GM18511 (cell line): Measurements from ENCODE around the gene ICA1.

Source experiments
- ATAC-seq: cut with Tn5 transposase; IDR thresholded peaks from one replicate; pipeline ENCODE4 v1.9.1; 2021; ENCODE audit warnings: mild to moderate bottlenecking, moderate library complexity; ENCODE audit not compliant: unreplicated experiment

Gene ICA1

GRCh38 chr7:8165150-8165549 is 96.8 kb downstream of the ICA1 start:
- ATAC-seq = no peak

- ATAC-seq = no peak
Observed at GRCh38 chr7:8162181-8162580, 99.8 kb downstream of the ICA1 start.

DNA sequence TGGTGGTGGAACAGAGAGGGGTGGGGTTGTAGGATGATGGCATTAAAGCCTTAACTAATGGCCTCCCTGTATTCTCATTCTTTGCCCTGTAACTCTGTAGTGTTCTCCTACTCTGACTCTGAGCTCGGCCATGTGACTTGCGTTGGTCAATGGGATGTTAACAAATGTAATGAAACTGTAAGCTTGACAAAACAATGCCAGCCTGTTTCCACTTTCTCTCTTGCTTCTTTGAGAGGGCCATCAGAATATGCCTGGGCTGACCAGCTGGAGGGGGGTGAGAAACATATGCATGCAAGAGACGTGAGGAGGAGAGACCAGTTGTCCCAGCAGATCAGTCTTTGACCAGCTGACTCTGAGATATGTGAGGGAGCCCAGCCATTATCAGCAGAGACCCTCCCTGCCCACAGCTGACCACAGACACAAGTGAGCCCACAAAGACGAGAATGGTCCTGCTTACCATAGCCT is 100.6 kb downstream of the ICA1 start:
- no peak for ATAC-seq

- no peak for ATAC-seq
Observed at GRCh38 chr7:8160779-8161345, 101.1 kb downstream of the ICA1 start.

- ATAC-seq = no peak
Observed at GRCh38 chr7:8160250-8160649, 101.7 kb downstream of the ICA1 start.

DNA sequence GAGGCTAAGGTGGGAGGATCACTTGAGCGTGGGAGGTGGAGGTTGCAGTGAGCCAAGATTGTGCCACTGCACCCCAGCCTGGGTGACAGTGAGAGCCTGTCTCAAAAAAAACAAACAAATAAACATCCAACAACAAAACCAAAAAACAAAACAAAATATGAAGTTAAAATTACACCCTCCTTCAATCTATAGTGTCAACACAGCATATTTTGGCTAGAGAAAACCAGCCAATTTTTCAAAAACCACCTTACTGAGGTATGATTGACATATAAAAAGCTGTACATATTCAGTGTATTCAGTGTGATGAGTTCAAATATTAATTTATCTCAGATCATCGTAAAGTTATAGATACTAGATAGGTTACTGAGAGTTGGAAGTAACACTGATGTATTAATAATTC is 102.4 kb downstream of the ICA1 start:
- no peak for ATAC-seq

- ATAC-seq = no peak
Observed at GRCh38 chr7:8157296-8157695, 104.7 kb downstream of the ICA1 start.

DNA sequence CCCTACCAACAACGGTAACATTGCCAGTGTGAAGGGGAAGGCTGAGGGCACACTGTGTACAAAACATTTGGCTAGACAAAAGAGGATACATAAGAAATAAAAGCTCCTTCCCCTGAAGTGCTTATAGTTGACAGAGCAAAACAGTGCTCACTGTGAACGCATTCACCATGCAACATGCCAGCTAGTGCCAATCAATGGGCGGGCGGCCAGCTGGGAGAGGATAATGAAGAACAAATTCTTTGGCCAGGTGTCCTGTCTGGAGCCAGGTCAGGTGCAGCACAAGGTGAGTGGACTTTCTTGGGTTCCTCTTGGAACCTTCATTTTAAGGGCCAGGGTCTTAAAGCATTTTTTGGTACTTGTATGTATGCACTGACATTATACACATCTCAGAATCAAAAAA is 106.1 kb downstream of the ICA1 start:
- no peak for ATAC-seq

GRCh38 chr7:8154272-8154671 is 107.7 kb downstream of the ICA1 start:
- no peak for ATAC-seq

DNA sequence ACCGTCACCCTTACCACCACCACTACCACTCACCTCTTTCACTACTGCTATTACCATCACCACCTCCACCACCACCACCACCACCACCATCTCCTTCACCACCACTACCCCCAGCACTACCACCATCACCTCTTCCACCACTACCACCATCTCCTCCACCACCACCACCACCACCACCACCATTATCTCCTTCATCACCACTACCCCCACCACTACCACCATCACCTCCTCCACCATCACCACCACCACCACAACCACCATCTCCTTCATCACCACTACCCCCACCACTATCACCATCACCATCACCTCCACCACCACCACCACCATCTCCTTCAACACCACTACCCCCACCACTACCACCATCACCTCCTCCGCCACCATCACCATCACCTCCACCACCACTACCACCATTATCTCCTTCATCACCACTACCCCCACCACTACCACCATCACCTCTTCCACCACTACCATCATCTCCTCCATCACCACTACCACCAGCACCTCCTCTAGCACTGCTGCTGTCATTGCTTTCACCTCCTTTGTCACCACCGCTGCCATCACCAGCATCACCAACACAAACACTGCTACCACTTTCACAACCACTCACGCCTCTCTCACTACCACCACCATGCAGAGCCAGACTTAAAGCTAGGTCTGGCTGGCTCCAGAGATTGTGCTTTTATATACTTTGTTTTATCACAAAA is 109.3 kb downstream of the ICA1 start:
- ATAC-seq = no peak

DNA sequence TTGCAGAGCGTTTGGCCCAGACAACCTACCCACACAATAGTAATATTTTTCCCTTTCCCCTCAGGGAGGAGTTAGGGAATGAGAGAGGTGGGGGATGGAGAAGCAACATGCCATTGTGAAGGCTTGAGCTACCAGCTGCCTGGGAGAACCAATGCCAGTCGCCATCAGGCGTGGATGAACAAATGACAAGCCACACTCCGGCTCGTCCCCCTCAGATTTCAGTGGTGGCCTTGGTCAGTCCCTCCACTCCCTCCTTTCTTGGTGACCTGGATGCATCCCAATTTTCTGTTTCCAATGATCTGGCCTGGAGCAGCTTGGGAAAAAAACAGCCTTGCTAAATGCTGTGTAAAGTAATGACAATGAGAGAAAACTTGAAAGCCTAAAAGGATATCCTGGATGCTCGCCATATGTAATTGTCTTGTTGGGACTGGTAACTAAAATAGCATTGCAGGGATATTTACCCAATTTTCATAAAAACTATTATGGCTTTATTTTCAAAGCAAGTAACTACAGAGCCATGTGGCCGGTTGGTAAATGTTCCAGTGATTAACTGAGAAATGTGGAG is 110.7 kb downstream of the ICA1 start:
- no peak for ATAC-seq

DNA sequence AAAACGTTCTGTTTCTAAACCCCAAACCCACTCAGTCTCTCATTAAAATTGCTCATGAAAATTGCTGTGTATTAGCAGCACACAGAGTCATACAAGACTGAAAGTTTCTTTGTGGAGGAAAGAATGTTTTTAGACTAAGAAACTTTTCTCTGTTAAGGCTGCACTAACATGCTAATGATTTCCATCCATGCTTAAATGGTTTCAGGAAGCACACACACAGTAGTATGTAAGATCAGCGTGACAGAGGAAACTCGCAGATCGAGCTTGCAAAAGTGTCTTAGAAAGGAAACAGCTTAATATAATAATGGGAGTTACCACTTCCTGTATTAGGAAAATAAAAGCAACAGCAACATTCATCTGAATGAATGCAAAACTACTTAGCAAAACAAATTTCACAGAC is 112.7 kb downstream of the ICA1 start:
- peak; percentile 79 for ATAC-seq

DNA sequence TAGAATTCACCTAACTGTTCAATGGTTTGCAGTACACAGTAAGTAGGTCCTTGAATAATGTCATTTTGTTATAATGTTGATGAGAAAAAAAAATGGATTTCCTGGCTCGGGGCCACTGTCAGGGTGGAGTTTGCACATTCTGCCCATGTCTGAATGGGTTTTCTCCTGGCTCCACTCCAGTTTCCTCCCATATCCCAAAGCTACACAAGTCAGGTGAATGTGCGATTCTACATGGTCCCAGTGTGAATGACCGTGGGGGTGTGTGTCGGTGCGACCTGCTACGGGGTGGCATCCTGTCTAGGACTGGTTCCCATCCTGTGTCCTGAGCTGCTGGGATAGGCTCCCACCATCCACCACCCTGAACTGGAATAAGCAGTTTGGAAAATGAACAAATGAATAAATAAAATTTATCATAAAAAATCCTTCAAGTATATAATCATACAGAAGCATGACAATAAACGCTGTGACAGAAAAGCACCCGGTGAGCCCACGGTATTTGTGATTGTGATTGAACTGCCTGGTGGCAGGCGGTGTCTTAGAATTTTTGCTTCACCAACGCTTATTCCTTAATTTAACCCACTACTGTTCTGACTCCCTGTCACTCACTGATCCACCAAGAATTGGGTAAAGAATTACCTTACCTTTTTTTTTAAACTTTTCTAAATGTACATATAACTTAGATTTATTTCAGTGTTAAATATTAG is 114.1 kb downstream of the ICA1 start:
- ATAC-seq = no peak

DNA sequence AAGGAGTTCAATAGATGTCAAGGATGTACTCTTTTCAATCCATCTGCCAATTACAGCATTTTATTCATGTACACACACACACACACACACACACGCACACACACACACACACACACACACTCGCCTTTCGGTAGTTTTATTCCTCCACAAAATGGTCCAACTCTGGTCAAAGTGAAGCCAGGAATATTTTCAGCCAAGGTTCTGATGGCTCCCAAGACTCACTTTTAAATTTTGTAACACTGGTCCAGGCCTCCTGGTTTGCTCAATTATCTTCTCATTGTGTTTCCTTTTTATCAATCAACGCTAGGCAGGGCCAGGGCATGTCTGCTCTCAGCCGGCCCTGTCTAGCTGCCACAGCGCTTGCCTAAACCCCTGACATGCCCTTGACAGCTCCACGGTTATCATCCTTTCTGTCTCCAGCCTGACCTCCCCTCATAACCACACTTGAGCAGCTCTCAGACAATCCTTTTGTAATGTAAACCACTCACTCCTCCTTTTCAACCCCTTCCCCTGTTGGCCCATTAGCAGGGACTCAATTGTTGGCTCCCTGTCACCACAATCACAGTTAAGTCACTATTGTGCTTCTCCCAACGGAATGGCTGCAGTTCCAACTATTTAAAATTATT is 115.1 kb downstream of the ICA1 start:
- no peak for ATAC-seq

DNA sequence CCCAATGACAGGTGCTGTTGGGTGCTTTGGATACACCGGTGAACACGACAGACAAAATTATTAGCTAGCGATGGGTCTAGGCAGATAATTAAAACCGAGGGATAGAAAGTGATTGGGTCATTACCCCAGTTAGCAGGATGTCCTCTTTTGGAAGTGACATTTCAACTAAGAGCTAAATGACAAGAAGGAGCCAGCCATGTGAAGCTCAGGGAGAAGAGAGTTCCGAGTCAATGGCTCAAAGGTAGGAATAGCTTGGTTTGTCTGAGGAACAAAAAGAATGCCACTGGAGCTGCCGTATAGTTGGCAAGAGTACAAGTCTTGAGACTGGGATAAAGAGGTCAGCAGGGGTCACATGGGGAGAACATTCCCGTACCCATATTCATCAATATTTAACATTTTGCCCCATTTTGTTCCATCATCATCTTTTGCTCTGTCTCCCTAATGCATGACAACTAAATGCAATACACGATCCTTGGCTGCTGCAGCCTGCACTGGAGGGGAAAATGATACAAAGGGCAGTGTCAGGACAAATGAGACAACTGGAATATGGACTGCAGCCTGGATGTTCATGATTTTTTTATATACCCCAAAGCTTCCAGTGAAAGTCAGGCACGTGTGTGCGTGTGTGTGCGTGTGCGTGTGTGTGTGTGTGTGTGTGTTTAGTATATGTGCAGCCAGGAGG is 115.7 kb downstream of the ICA1 start:
- no peak for ATAC-seq

DNA sequence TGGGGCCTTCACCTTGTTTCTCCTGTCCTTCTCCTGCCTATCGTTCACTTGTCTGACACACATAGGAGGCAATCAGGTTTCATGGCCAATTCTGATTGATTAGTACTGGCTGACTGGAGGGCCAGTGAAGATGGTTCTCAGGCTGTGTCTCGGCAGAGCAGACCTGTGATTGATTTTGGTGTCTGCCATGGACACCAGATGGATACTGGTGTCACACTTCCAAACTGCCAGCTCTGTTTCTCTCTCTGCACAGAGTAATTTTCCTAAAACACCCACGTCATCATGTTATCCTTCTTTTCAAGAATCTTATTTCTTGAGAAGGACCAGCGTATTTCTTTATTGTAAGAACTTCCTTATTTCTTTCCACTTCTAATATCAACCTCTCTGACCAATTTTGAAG is 117.1 kb downstream of the ICA1 start:
- no peak for ATAC-seq

GRCh38 chr7:8143151-8143874 is 118.7 kb downstream of the ICA1 start:
- peak; percentile 86 for ATAC-seq

- no peak for ATAC-seq
Observed at GRCh38 chr7:8142477-8142876, 119.5 kb downstream of the ICA1 start.

GRCh38 chr7:8141070-8141469 is 120.9 kb downstream of the ICA1 start:
- ATAC-seq = no peak

- ATAC-seq = no peak
Observed at GRCh38 chr7:8136051-8136730, 125.8 kb downstream of the ICA1 start.
